Panc1 (cell line): Measurements from ENCODE around the gene ARHGAP20. TPM values are rescaled to one million over a fixed set of nuclear protein-coding genes. Genes with fewer than 3 reads are reported as not detected.

Experiments used
- ATAC-seq: fragments of 200-7000 bp; cut with Tn5 transposase; 2 replicates; pipeline ENCODE4 v1.9.1; 2020; ENCODE audit warnings: mild to moderate bottlenecking, moderate library complexity
- BruUV-seq: library from RNA; stranded (reverse); fragments of 400-500 nt; replicated peaks from 2 replicates; lab custom pipeline; 2021; lab: Mats Ljungman, UMichigan
- CTCF ChIA-PET: fragments of 300-600 bp; sonication (Branson Sonifier 250); formaldehyde crosslinking; loops from one replicate; lab custom pipeline; 2022; ENCODE audit warnings: antibody characterized with exemption; lab: Charles Lee
- POLR2A ChIA-PET: fragments of 300-600 bp; sonication (Branson Sonifier 250); formaldehyde crosslinking; loops from one replicate; lab custom pipeline; 2022; ENCODE audit warnings: antibody characterized with exemption; lab: Charles Lee
- DNase-seq: peaks from one replicate; pipeline ENCODE4 v3.0.0-alpha.2; 2010; ENCODE audit warnings: low read depth, low spot score
- H3K27ac ChIP-seq: 2 replicates; pipeline ENCODE4 v1.5.1; 2011; ENCODE audit warnings: mild to moderate bottlenecking, low read length, inconsistent platforms
- H3K27me3 ChIP-seq: fragments of 200-500 bp; sonication (Bioruptor generic); 2 replicates; pipeline ENCODE4 v1.6.0; 2014; ENCODE audit warnings: low read length, inconsistent platforms; ENCODE audit not compliant: control insufficient read depth, insufficient read depth
- H3K36me3 ChIP-seq: fragments of 200-500 bp; sonication (Bioruptor generic); 2 replicates; pipeline ENCODE4 v1.5.1; 2014; ENCODE audit warnings: inconsistent platforms, mild to moderate bottlenecking, low read length, moderate library complexity; ENCODE audit not compliant: control insufficient read depth, insufficient read depth
- H3K4me1 ChIP-seq: 2 replicates; pipeline ENCODE4 v1.5.1; 2011; ENCODE audit warnings: inconsistent platforms, mild to moderate bottlenecking, low read length, moderate library complexity; ENCODE audit not compliant: control insufficient read depth, insufficient read depth
- H3K4me3 ChIP-seq, 2 experiments: 2 replicates each; pipeline ENCODE4 v1.5.1; 2011 to 2012; ENCODE audit warnings: low read depth in 2 of 2, low read length in 2 of 2, mild to moderate bottlenecking in 2 of 2, inconsistent platforms in 1 of 2, moderate library complexity in 1 of 2
- H3K9me3 ChIP-seq: fragments of 200-500 bp; sonication (Bioruptor generic); 2 replicates; pipeline ENCODE4 v1.5.1; 2014; ENCODE audit warnings: low read depth, mild to moderate bottlenecking, inconsistent platforms, low read length, moderate library complexity; ENCODE audit not compliant: control insufficient read depth, insufficient read depth
- POLR2AphosphoS5 ChIP-seq: IDR thresholded peaks from 2 replicates; pipeline ENCODE4 v1.6.1; 2012; ENCODE audit warnings: mild to moderate bottlenecking, low read depth, low read length, moderate library complexity
- SIN3A ChIP-seq: IDR thresholded peaks from 2 replicates; pipeline ENCODE4 v1.6.1; 2012; ENCODE audit warnings: low read depth, mild to moderate bottlenecking, low read length, moderate library complexity, borderline replicate concordance; ENCODE audit not compliant: insufficient read depth
- TCF7L2 ChIP-seq: IDR thresholded peaks from 2 replicates; pipeline ENCODE4 v1.6.1; 2011; ENCODE audit warnings: mild to moderate bottlenecking, low read depth, low read length, inconsistent platforms
- in situ Hi-C: cut with HindIII; loops from 2 replicates; pipeline ENCODE4 v1.10.0; 2016; ENCODE audit warnings: low sequenced_read_pairs, low pct_unique_long_range_greater_than_20kb
- intact Hi-C: fragments of 100-400 bp; cut with micrococcal nuclease; formaldehyde crosslinking; loops from one replicate; pipeline ENCODE4 v1.10.0; 2022; ENCODE audit not compliant: unreplicated experiment
- total RNA-seq: library from RNA; stranded (reverse); gene quantifications from one replicate; pipeline ENCODE4 v1.2.1, GENCODE V29; 2021; ENCODE audit not compliant: unreplicated experiment
- TF ChIP-seq, protein P1 (sequence below), 2 experiments: IDR thresholded peaks; 2 replicates each; pipeline ENCODE4 v1.6.1; 2011 to 2012; ENCODE audit warnings: low read depth in 2 of 2, control low read depth in 1 of 2, low read length in 1 of 2, mild to moderate bottlenecking in 1 of 2, moderate library complexity in 1 of 2; ENCODE audit not compliant: insufficient read depth in 1 of 2
- TF ChIP-seq, protein P2 (sequence below): fragments of 450-650 bp; IDR thresholded peaks from 2 replicates; pipeline ENCODE4 v1.5.1; 2017; ENCODE audit warnings: mild to moderate bottlenecking

ARHGAP20 gene
- total RNA-seq, 1 experiment from 2014 or later, result 0.05 TPM

DNA sequence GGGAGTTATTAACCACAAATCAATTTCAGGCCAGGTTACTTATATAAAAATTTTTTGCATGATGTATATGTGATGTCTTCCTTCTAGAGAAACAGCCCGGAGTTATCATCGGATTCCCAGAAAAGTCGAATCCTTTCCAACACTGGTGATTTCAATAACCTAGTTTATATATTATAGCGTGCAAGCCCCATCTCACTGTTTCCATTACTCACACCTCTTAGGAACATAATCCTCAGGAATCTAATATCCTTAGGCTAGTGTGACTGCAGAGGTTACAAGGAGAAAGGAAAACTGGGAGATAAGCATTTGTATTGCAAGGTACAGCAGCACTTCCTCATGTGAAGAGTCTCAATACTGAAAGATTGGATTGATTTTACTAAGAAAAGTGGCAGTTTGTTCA, 20.3 kb downstream of the ARHGAP20 start:
- no peaks in the 10 kb centered on the region for H3K36me3 ChIP-seq
- no peak for ATAC-seq
- H3K9me3 ChIP-seq, result no peaks in the 10 kb centered on the region
- in situ Hi-C loops, result no loop called here
- no peak overlapping the region for H3K4me3 ChIP-seq
- intact Hi-C loops, result no loop called here
- no peaks in the 10 kb centered on the region for H3K4me1 ChIP-seq
- ChIA-PET CTCF (no interaction called here), POLR2A (no interaction called here)
- H3K27ac ChIP-seq, result no peak overlapping the region
- no peaks in the 10 kb centered on the region for H3K27me3 ChIP-seq
- DNase-seq, result no peak
- TF ChIP-seq TCF7L2, result no peak
- TF ChIP-seq SIN3A, result no peak
- TF ChIP-seq, protein P1, sequence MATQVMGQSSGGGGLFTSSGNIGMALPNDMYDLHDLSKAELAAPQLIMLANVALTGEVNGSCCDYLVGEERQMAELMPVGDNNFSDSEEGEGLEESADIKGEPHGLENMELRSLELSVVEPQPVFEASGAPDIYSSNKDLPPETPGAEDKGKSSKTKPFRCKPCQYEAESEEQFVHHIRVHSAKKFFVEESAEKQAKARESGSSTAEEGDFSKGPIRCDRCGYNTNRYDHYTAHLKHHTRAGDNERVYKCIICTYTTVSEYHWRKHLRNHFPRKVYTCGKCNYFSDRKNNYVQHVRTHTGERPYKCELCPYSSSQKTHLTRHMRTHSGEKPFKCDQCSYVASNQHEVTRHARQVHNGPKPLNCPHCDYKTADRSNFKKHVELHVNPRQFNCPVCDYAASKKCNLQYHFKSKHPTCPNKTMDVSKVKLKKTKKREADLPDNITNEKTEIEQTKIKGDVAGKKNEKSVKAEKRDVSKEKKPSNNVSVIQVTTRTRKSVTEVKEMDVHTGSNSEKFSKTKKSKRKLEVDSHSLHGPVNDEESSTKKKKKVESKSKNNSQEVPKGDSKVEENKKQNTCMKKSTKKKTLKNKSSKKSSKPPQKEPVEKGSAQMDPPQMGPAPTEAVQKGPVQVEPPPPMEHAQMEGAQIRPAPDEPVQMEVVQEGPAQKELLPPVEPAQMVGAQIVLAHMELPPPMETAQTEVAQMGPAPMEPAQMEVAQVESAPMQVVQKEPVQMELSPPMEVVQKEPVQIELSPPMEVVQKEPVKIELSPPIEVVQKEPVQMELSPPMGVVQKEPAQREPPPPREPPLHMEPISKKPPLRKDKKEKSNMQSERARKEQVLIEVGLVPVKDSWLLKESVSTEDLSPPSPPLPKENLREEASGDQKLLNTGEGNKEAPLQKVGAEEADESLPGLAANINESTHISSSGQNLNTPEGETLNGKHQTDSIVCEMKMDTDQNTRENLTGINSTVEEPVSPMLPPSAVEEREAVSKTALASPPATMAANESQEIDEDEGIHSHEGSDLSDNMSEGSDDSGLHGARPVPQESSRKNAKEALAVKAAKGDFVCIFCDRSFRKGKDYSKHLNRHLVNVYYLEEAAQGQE (IDR thresholded peaks at IDR 0.05; ENCODE audit: insufficient read depth in 1 of 2, low read depth in 2 of 2, low read length in 1 of 2), result no peak
- TF ChIP-seq, protein P2, sequence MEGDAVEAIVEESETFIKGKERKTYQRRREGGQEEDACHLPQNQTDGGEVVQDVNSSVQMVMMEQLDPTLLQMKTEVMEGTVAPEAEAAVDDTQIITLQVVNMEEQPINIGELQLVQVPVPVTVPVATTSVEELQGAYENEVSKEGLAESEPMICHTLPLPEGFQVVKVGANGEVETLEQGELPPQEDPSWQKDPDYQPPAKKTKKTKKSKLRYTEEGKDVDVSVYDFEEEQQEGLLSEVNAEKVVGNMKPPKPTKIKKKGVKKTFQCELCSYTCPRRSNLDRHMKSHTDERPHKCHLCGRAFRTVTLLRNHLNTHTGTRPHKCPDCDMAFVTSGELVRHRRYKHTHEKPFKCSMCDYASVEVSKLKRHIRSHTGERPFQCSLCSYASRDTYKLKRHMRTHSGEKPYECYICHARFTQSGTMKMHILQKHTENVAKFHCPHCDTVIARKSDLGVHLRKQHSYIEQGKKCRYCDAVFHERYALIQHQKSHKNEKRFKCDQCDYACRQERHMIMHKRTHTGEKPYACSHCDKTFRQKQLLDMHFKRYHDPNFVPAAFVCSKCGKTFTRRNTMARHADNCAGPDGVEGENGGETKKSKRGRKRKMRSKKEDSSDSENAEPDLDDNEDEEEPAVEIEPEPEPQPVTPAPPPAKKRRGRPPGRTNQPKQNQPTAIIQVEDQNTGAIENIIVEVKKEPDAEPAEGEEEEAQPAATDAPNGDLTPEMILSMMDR, result no peak
- no peak for TF ChIP-seq POLR2AphosphoS5
- no TSS peak for BruUV-seq

GRCh38 chr11:110689306-110689705, 22.9 kb downstream of the ARHGAP20 start:
- no peak overlapping the region for H3K27ac ChIP-seq
- in situ Hi-C loops (no loop called here), intact Hi-C loops (no loop called here)
- H3K36me3 ChIP-seq, result no peaks in the 10 kb centered on the region
- no peaks in the 10 kb centered on the region for H3K9me3 ChIP-seq
- no peaks in the 10 kb centered on the region for H3K27me3 ChIP-seq
- ChIA-PET CTCF (no interaction called here), POLR2A (interaction anchor here (0.6 kb wide), 1 partner anchor 679 kb away, joined by 4 read pairs; no protein-coding TSS in a partner anchor)
- TF ChIP-seq TCF7L2 (no peak), SIN3A (no peak), POLR2AphosphoS5 (no peak)
- TF ChIP-seq, protein P2, result no peak
- TF ChIP-seq, protein P1 (IDR thresholded peaks at IDR 0.05; ENCODE audit: insufficient read depth in 1 of 2, low read depth in 2 of 2, low read length in 1 of 2), result no peak
- no TSS peak for BruUV-seq
- no peaks in the 10 kb centered on the region for H3K4me1 ChIP-seq
- DNase-seq (no peak), ATAC-seq (no peak)
- H3K4me3 ChIP-seq, result no peak overlapping the region
